MM.1S (cell line): ENCODE data around the gene PLGRKT.
A peak's percentile ranks its signal among the peaks of the same experiment; 100 is the strongest.

ENCODE experiments used
- DNase-seq: peaks from one replicate; pipeline ENCODE4 v3.0.0-alpha.2; 2015
- H2AFZ ChIP-seq: fragments of 300-600 bp; sonication (generic); 2 replicates; pipeline ENCODE4 v1.6.0; 2016; ENCODE audit warnings: antibody characterized with exemption, low read length
- H3F3A ChIP-seq: fragments of 300-600 bp; sonication (generic); 2 replicates; pipeline ENCODE4 v1.6.1; 2016; ENCODE audit warnings: mild to moderate bottlenecking, antibody characterized with exemption, low read length, moderate library complexity, mixed read lengths; ENCODE audit not compliant: insufficient read depth
- H3K27ac ChIP-seq: fragments of 300-600 bp; sonication (generic); 2 replicates; pipeline ENCODE4 v1.5.1; 2016; ENCODE audit warnings: mild to moderate bottlenecking, low read length
- H3K27me3 ChIP-seq: fragments of 300-600 bp; sonication (generic); replicated peaks from 2 replicates; pipeline ENCODE4 v1.6.0; 2016; ENCODE audit warnings: low read length; ENCODE audit not compliant: insufficient read depth
- H3K36me3 ChIP-seq: fragments of 300-600 bp; sonication (generic); replicated peaks from 2 replicates; pipeline ENCODE4 v1.6.1; 2016; ENCODE audit warnings: mild to moderate bottlenecking, low read length, mixed read lengths; ENCODE audit not compliant: insufficient read depth
- H3K4me1 ChIP-seq: fragments of 300-600 bp; sonication (generic); 2 replicates; pipeline ENCODE4 v1.6.1; 2016; ENCODE audit warnings: low read length, mixed read lengths
- H3K4me2 ChIP-seq: fragments of 300-600 bp; sonication (generic); 2 replicates; pipeline ENCODE4 v1.6.0; 2016; ENCODE audit warnings: low read depth, low read length
- H3K4me3 ChIP-seq: fragments of 300-600 bp; sonication (generic); 2 replicates; pipeline ENCODE4 v1.5.1; 2016; ENCODE audit warnings: low read length, mixed read lengths
- H3K79me2 ChIP-seq: fragments of 300-600 bp; sonication (generic); 2 replicates; pipeline ENCODE4 v1.6.1; 2016; ENCODE audit warnings: mixed run types, low read length, mixed read lengths
- H3K9ac ChIP-seq: fragments of 300-600 bp; sonication (generic); 2 replicates; pipeline ENCODE4 v1.6.1; 2016; ENCODE audit warnings: low read length, mixed read lengths
- H3K9me2 ChIP-seq: fragments of 300-600 bp; sonication (generic); replicated peaks from 2 replicates; pipeline ENCODE4 v1.6.1; 2016; ENCODE audit warnings: mild to moderate bottlenecking, low read length, mixed read lengths; ENCODE audit not compliant: insufficient read depth
- H3K9me3 ChIP-seq: fragments of 300-600 bp; sonication (generic); replicated peaks from 2 replicates; pipeline ENCODE4 v1.6.1; 2016; ENCODE audit warnings: mild to moderate bottlenecking, low read length, mixed read lengths; ENCODE audit not compliant: insufficient read depth
- H4K20me1 ChIP-seq: fragments of 300-600 bp; sonication (generic); 2 replicates; pipeline ENCODE4 v1.6.1; 2016; ENCODE audit warnings: mild to moderate bottlenecking, low read length, moderate library complexity, mixed read lengths; ENCODE audit not compliant: insufficient read depth
- CTCF ChIP-seq: fragments of 300-600 bp; sonication (generic); IDR thresholded peaks from 2 replicates; pipeline ENCODE4 v1.5.1; 2016; ENCODE audit warnings: antibody characterized with exemption, low read length, mixed read lengths
- EZH2 ChIP-seq: fragments of 300-600 bp; sonication (generic); optimal IDR thresholded peaks from 2 replicates; pipeline ENCODE3; 2017; ENCODE audit warnings: low read depth, mild to moderate bottlenecking, antibody characterized with exemption, low read length, mixed read lengths
- EZH2phosphoT487 ChIP-seq: fragments of 300-600 bp; sonication (generic); IDR thresholded peaks from 2 replicates; pipeline ENCODE4 v1.6.1; 2018; ENCODE audit warnings: antibody characterized with exemption, low read length

The PLGRKT gene

GRCh38 chr9:5450359-5451091 is 12.8 kb upstream of the PLGRKT start, which contains the start of gene CD274:
Gene CD274 (plus strand): TSS chr9:5450542. CDS start chr9:5456114, 5,572 bp downstream.
- no peaks in the 10 kb centered on the region for H3K36me3 ChIP-seq
- H3K27me3 ChIP-seq, result no peaks in the 10 kb centered on the region
- peaks cover 27% of the 10 kb centered on the region for H3F3A ChIP-seq
- H3K79me2 ChIP-seq, result no peaks in the 10 kb centered on the region
- peak within 1 kb of the TSS; percentile 38; the same call in 1 of the 2 replicates for H3K27ac ChIP-seq
- TF ChIP-seq EZH2, result no peak
- no peak for TF ChIP-seq EZH2phosphoT487
- peak; percentile 85 for TF ChIP-seq CTCF
- H3K4me3 ChIP-seq, result peak within 1 kb of the TSS; percentile 69
- H3K9ac ChIP-seq, result peak within 1 kb of the TSS; percentile 53; the same call in 1 of the 2 replicates
- DNase-seq, result peak; percentile 88
- no peaks in the 10 kb centered on the region for H4K20me1 ChIP-seq
- peak within 1 kb of the TSS; percentile 90 for H3K4me2 ChIP-seq
- no peaks in the 10 kb centered on the region for H3K9me3 ChIP-seq
- no peaks in the 10 kb centered on the region for H3K9me2 ChIP-seq
- peaks cover 23% of the 10 kb centered on the region for H3K4me1 ChIP-seq
- H2AFZ ChIP-seq, result peak within 1 kb of the TSS; percentile 80

GRCh38 chr9:5449521-5450358 is 12.0 kb upstream of the PLGRKT start:
- Histone ChIP-seq H3K79me2 (no peaks in the 10 kb centered on the region), H3K9me2 (no peaks in the 10 kb centered on the region), H4K20me1 (no peaks in the 10 kb centered on the region), H3F3A (peaks cover 23% of the 10 kb centered on the region), H3K4me1 (peaks cover 23% of the 10 kb centered on the region), H3K4me3 (peak overlapping the region; percentile 69), H3K27me3 (no peaks in the 10 kb centered on the region), H3K4me2 (peak overlapping the region; percentile 90), H3K9me3 (no peaks in the 10 kb centered on the region), H3K36me3 (no peaks in the 10 kb centered on the region), H3K27ac (peak overlapping the region; percentile 38; the same call in 1 of the 2 replicates), H2AFZ (peak overlapping the region; percentile 80), H3K9ac (peak overlapping the region; percentile 53; the same call in 1 of the 2 replicates)
- DNase-seq, result no peak
- TF ChIP-seq EZH2 (no peak), EZH2phosphoT487 (no peak), CTCF (no peak)

GRCh38 chr9:5448461-5449435 is 11.0 kb upstream of the PLGRKT start:
- Histone ChIP-seq H3K9me2 (no peaks in the 10 kb centered on the region), H3K9ac (no peak overlapping the region), H3K27ac (no peak overlapping the region), H3K4me1 (peaks cover 23% of the 10 kb centered on the region), H3K4me3 (no peak overlapping the region), H3K4me2 (no peak overlapping the region), H3K9me3 (no peaks in the 10 kb centered on the region), H3K79me2 (no peaks in the 10 kb centered on the region), H3F3A (peaks cover 23% of the 10 kb centered on the region), H3K36me3 (no peaks in the 10 kb centered on the region), H3K27me3 (no peaks in the 10 kb centered on the region), H2AFZ (no peak overlapping the region), H4K20me1 (no peaks in the 10 kb centered on the region)
- TF ChIP-seq EZH2phosphoT487, result no peak
- TF ChIP-seq EZH2, result no peak
- no peak for TF ChIP-seq CTCF
- no peak for DNase-seq
